GM19467 (cell line): ENCODE data around the gene ARID3A.

Experiments used
- ATAC-seq: cut with Tn5 transposase; IDR thresholded peaks from one replicate; pipeline ENCODE4 v1.9.1; 2021; ENCODE audit warnings: mild to moderate bottlenecking, moderate library complexity; ENCODE audit not compliant: unreplicated experiment

Gene ARID3A

GRCh38 chr19:984165-984967, 58.5 kb downstream of the ARID3A start, which contains the start of gene WDR18:
TSS of gene WDR18 (plus strand) at chr19:984345. CDS start at chr19:984354, 9 bp downstream.
- peak; percentile 69 for ATAC-seq

DNA sequence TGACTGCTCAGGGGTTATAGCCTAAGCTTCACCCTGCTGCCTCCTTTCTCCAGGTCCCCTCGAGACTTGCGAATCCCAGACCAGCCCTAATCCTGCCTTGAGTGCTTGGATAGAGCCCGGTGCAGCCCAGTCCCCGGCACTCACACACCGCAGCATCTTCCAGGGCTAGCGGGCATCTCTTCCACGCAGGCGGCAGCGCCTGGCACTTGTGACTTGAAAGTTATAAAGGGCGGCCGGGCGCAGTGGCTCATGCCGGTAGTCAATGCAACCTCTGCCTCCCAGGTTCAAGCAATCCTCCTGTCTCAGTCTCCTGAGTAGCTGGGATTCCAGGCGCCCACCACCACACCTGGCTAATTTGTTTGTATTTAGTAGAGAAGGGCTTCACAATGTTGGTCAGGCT, 60.2 kb downstream of the ARID3A start:
- ATAC-seq: no peak

- ATAC-seq: no peak
Observed at GRCh38 chr19:988081-988480, 62.2 kb downstream of the ARID3A start.

DNA sequence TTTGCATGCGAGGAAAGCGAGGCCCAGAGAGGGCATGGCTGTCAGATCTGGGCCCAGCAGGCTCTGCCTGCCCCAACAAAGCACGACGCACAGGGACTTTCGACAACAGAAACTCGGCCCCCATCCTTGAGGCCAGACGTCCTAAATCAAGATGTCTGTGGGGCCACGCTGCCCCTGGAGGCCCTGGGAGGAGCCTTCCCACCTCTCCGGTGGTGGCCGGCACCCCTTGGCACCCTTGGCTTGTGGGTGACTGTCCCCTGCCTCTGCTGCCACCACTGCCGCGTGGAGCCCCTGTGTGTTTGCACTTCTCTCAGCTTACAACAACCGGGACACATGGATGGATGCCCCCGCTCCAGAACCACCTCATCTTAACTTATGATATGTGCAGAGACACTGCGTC, 62.7 kb downstream of the ARID3A start:
- ATAC-seq: no peak

DNA sequence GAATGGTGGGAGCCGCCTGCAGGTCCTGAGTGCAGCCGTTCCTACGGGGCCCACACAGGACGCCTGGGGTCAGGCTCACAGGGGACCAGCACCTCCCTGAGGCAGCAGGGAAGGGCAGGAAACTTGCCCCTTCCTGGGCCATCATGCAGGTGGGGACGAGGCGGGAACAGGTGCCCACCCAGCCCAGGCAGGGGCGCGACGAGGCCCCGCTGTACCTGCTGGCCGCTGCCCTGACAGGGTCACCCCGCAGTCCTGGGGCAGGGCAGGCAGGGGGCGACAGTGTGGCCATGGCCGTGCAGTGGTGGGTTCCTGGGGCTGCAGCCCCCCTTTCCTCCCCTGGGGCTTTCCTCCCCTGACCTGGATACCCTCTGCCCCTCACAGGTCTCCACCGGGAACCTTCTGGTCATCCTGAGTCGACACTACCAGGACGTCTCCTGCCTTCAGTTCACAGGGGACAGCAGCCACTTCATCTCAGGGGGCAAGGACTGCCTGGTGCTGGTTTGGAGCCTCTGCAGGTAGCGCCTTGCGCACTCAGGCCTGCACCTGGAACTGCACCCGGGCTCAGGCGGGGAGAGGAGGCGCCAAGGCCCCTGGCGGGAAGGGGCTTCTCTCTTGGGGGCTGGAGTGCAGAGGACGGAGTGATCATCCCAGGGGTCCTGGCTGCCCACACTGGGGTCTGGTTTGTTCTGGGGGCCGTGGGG, 63.7 kb downstream of the ARID3A start:
- no peak for ATAC-seq

DNA sequence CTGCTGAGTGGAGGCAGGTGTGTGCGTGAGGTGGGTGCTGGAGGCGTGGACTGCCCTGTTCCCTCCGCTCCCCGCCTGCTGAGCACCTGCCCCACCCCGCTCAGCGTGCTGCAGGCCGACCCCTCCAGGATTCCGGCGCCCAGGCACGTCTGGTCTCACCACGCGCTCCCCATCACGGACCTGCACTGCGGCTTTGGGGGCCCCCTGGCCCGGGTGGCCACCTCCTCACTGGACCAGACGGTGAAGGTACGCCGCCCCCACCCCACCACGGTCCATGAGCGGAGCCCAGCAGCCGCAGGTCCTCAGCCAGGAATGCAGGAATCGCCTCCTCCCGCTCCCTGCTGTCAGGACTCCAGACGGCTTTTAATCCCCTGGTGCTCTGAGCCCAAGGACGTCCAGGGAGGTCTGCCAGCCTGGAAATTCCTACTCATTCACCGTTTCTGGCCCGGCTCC, 64.3 kb downstream of the ARID3A start:
- no peak for ATAC-seq

GRCh38 chr19:990746-991145, 64.9 kb downstream of the ARID3A start:
- no peak for ATAC-seq

DNA sequence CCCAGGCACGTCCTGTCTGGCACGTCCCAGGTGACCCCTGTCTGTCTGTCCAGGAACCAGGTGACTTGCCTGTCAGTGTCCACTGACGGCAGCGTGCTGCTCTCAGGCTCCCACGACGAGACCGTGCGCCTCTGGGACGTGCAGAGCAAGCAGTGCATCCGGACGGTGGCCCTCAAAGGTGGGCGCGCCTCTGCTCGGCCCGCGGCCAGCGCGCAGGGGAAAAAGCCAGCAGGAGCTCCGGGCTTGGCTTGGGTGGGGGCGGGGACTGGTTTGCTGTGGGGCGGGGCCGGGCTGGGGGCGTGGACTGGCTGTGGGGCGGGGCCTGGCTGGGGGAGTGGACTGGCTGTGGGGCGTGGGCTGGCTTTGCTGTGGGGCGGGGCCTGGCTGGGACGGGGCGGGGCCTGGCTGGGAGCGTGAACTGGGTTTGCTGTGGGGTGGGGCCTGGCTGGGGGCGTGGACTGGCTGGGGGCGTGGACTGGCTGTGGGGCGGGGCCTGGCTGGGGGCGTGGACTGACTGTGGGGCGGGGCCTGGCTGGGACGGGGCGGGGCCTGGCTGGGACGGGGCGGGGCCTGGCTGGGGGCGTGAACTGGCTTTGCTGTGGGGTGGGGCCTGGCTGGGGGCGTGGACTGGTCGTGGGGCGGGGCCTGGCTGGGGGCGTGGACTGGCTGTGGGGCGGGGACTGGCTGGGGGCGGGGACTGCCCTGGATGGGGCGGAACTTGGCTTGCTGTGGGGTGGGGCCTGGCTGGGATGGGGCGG, 65.5 kb downstream of the ARID3A start:
- no peak for ATAC-seq

- no peak for ATAC-seq
Observed at GRCh38 chr19:991932-992669, 66.3 kb downstream of the ARID3A start.

- no peak for ATAC-seq
Observed at GRCh38 chr19:992670-993055, 66.8 kb downstream of the ARID3A start.

GRCh38 chr19:993361-993830, 67.6 kb downstream of the ARID3A start:
- ATAC-seq: no peak

DNA sequence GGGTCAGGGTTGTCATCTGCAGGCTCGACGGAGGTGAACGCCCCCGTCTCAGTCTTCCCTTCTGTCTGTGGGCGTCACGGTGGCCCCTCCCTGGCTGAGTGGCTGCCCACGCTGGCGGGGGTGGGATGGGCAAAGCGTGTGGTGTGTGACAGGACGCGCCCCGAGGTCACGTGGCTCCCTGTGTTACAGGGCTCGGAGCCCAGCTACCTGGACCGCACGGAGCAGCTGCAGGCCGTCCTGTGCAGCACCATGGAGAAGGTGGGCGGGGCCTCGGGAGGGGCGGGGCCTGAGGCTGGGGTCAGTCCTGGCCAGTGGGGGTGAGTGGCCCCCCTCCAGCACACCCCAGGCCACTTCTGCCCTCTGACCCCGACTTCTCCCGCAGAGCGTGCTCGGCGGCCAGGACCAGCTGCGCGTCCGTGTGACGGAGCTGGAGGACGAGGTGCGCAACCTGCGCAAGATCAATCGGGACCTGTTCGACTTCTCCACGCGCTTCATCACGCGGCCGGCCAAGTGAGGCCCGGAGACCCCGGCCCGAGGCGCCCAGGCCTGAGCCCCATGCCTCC, 68.1 kb downstream of the ARID3A start:
- no peak for ATAC-seq

DNA sequence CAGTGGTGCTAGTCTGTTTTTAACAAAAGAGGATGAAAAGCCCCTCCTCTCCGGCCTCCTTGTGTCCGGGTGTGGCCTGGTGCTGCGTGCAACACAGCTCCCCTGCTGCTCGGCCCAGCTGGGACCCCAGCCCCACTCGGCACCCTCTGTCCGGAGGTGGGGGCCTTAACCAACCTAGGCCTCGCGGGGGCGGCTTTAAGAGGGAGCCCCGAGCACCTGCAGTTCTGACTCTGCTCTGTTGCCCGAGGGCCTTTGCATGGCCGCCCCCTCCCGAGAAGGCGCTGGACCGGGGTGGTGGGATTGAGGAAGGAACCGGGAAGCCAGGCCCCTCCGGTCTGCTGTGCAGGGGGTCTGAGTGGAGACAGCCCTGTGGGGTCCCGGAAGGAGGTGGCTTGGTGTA, 68.7 kb downstream of the ARID3A start:
- no peak for ATAC-seq

DNA sequence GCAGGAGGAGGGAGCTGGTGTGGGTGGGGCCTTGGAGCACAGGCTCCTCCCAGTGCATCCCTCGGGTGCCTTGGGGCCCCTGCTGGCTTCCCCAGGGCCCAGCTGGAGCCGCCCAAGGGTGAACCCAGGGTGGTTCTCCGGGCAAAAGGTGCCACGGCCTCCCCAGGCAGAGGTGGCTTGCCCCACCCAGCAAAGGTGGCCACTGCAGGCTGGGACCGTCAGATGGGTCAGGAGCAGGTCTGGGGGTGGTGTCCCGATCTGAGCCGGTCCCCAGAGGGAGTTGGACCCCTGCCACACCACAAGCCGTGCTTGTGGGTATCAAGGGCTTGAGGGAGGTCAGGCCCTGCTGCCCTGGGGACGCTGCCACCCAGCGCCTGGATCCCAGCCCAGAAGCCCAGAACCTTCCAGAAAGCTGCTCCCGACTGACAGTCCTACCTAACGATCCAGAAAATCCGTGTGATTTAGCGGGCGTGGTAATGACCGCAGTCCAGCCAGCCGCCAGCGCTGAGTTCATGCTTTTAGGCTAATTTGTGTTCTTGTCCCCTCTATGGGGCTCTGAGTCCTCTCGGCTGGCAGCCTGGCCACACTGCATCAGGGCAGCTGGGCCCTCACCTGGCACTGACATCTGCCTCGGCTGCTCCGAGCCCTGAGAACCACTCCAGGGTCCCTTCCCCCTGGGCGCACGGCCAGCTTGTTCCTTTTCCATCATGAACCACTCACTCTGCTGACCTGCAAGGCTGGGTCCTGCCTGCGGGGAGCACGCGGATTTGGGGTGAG, 69.4 kb downstream of the ARID3A start:
- ATAC-seq: no peak

DNA sequence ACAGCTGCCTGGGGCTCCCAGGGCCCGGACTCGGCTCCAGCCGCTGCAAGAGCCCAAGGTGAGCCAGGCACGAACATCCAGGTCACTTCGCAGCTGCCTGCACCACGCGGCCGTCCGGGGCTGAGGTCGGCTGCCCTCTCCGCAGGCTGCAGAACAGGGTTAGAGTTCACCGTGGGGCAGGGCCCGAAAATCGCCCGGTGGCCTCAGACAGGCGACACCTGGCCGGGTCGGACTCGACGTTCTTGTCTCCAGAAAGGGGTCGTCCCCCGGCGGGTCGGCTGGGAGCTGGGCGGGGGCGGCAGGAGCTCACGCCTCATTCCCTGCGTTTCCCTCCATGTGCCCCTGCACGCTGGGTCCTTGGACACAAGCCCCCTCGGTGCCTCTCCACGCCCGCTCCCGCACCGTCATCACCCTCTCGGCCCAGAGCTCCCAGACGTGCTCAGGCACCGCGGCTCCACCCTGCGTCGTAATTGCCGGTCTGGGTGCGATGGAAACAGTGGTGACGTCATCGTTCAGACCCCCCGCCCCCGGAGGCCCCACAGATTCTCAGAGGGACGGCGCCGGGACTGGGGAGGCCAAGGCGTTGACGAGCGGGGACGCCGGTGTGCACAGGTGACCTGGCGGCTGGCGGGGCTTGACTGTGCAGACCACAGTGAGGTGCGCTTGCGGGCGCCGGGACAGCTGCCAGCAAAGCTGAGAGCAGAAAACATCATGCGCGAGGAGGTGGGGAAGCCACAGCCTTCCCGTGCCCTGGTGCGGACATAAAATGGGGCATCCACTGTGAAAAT, 70.4 kb downstream of the ARID3A start:
- ATAC-seq: no peak

- ATAC-seq: no peak
Observed at GRCh38 chr19:998064-998463, 72.2 kb downstream of the ARID3A start.

GRCh38 chr19:999379-999719, 73.5 kb downstream of the ARID3A start:
- no peak for ATAC-seq

GRCh38 chr19:1000095-1000494, 74.3 kb downstream of the ARID3A start, which contains the start of gene GRIN3B:
TSS of gene GRIN3B (plus strand) at chr19:1000419. CDS start at chr19:1000438, 19 bp downstream.
- ATAC-seq: no peak
